ENCODE results near the gene ZNF776. TPM values are rescaled to one million over a fixed set of nuclear protein-coding genes. Genes with fewer than 3 reads are reported as not detected.

Gene ZNF776
- polyA plus RNA-seq, 1 donor from 2014 or later = 13.4 TPM

DNA sequence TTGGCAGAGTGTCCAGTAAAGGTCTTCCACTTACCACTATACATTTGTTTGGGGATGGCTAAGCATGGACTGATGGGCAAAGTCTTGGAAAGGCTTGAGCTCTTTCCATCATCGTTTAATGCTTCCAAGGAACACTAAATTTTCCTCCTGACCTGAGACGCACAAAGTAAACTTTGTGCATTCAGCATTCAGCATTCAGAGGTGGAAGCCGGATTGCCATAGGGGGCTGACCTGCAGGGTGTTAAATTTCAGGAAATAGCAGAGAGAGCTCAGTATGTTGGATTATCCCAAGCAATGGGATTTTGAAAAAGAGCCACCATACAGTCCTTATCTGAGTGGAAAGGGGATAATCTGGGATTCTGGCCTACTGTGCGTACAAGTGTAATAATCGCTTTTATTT, 54.1 kb downstream of the ZNF776 start:
- H3K9me3 Mint-ChIP-seq = peaks cover 0 to 2% (median 0%) of the 10 kb centered on the region in 3 donors

DNA sequence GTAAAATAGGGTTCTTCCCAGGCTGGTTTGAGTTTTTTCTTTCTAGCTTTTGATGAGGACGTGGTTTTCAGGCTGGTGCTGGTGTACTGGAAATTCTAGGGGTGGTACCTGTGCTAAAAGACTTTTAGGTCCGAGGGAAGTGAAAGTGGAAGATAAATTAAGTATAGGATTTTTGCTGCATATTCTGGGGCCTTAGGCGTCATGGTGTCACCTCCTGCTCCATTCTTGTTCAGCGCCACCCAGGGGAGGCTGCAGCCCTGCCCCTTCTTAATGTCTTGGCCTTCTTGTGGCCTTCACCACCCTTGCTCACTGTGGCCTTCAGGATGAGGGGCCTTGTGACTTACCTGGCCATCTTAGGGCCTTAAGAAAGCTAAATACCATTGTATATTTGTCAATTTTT, 55.7 kb downstream of the ZNF776 start:
- peak overlapping the region in 2 of 4 donors; percentile 24 to 31 for H3K4me3 Mint-ChIP-seq
- H3K4me1 Mint-ChIP-seq = peaks cover 15 to 31% (median 24%) of the 10 kb centered on the region in 3 donors
- H3K36me3 Mint-ChIP-seq = peaks cover 4% of the 10 kb centered on the region
- no peaks in the 10 kb centered on the region for H3K27me3 Mint-ChIP-seq
- H3K9me3 Mint-ChIP-seq = peaks cover 0 to 2% (median 0%) of the 10 kb centered on the region in 3 donors
- peak overlapping the region in 2 of 3 donors; percentile 29 to 32 for H3K27ac Mint-ChIP-seq

More for the DNA sequence above, 54.1 kb downstream of the ZNF776 start:
- peaks cover 15 to 31% (median 24%) of the 10 kb centered on the region in 3 donors for H3K4me1 Mint-ChIP-seq
- peaks cover 6% of the 10 kb centered on the region for H3K36me3 Mint-ChIP-seq
- no peak overlapping the region for H3K27ac Mint-ChIP-seq
- H3K4me3 Mint-ChIP-seq = no peak overlapping the region
- H3K27me3 Mint-ChIP-seq = no peaks in the 10 kb centered on the region

DNA sequence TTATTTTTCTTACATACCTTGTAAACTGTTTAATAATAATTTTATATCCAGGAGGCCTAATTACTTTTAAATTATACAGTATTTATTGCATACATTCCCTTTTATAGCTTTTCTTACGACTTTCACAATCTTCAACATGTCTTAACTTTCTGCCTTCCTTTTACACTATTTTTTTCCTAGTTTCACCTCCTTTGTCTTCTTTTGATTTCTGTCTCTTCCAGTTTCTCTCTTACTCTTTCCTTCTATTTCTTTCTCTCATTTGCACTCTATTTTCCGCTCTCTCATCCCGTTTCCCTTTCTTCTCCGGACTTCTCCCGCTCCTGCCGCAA, 56.6 kb downstream of the ZNF776 start:
- no peaks in the 10 kb centered on the region for H3K27me3 Mint-ChIP-seq
- H3K36me3 Mint-ChIP-seq = peaks cover 4% of the 10 kb centered on the region
- peak overlapping the region in 2 of 3 donors; percentile 59 to 84 for H3K27ac Mint-ChIP-seq
- peaks cover 15 to 36% (median 22%) of the 10 kb centered on the region in 3 donors for H3K4me1 Mint-ChIP-seq
- peak overlapping the region in 3 of 4 donors; percentile 77 to 95 (median 77) for H3K4me3 Mint-ChIP-seq
- H3K9me3 Mint-ChIP-seq = peaks cover 0 to 2% (median 0%) of the 10 kb centered on the region in 3 donors

DNA sequence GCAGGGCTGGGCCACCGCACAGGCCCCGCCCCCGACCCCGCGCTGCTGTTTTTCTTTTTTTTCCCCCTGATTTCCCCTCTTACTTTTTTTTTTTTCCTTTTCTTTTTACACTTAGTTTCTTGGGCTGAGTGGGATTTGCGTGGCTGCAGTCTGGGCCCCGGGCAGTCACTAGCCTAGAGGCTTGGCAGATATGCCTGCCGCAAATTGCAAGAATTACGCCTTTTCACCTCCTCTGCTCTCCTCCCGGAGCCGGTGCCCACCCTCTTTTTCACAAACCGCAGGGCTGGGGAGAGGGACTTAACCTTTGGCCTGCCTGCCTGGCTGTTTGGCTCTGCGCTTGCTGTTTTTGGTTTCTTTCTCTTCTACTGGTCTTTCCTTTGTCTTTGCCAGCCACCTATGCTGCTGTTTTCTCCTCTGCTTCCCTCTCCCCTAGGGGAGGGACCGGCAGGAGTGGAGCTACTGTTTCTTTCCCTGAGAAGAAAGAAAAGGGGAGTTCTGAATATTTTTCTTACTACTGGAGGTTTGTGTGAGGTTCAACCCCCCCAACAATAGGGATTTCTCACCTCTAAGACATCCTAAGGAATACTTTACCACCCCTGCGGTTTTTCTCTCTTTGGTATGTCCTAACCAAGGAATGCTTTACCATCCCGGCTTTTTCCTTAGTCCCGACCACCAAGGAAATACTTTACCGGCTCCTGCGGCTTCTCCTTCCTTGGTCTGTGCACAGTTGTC, 57.1 kb downstream of the ZNF776 start:
- Mint-ChIP-seq H3K4me3 (peak overlapping the region in 3 of 4 donors; percentile 77 to 95 (median 77)), H3K9me3 (peaks cover 0 to 2% (median 0%) of the 10 kb centered on the region in 3 donors), H3K27me3 (no peaks in the 10 kb centered on the region), H3K27ac (peak overlapping the region in 2 of 3 donors; percentile 59 to 84), H3K36me3 (peaks cover 6% of the 10 kb centered on the region), H3K4me1 (peaks cover 15 to 36% (median 22%) of the 10 kb centered on the region in 3 donors)

DNA sequence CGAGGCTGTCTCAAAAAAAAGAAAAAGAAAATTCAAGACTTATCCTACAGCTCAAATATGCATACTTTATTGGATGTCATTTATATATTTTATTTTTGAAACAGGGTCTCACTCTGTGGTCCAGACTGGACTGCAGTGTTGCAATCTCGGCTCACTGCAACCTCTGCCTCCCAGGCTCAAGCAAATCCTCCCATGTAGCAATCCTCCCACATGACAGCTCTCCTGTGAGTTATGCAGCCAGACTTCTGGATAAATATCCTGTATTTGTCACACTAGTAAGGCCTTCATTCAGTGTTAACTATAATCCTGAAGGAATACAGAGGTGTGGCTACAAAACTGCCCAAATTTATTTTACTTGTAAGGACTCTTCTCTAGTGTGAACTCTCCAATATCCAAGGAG, 60.9 kb downstream of the ZNF776 start:
- Mint-ChIP-seq H3K36me3 (peaks cover 4% of the 10 kb centered on the region), H3K9me3 (peaks cover 0 to 2% (median 0%) of the 10 kb centered on the region in 3 donors), H3K27ac (no peak overlapping the region), H3K4me1 (peaks cover 13 to 22% (median 21%) of the 10 kb centered on the region in 3 donors), H3K4me3 (peak overlapping the region in 1 of 4 donors; percentile 15), H3K27me3 (no peaks in the 10 kb centered on the region)

Other genes with a start within 250 kb of the ZNF776 start
- 9.0 TPM for gene ZNF773, start 246.9 kb upstream of the ZNF776 start, polyA plus RNA-seq
- 7.3 TPM for gene ZNF549, start 219.5 kb upstream of the ZNF776 start, polyA plus RNA-seq
- 8.8 TPM for gene ZNF550, start 187.0 kb upstream of the ZNF776 start, polyA plus RNA-seq
- 5.5 TPM for gene ZNF416, start 167.9 kb upstream of the ZNF776 start, polyA plus RNA-seq
- 9.9 TPM for gene ZIK1, start 162.7 kb upstream of the ZNF776 start, polyA plus RNA-seq
- 5.0 TPM for gene ZNF530, start 146.9 kb upstream of the ZNF776 start, polyA plus RNA-seq
- 13.5 TPM for gene ZNF134, start 132.6 kb upstream of the ZNF776 start, polyA plus RNA-seq
- 17.8 TPM for gene ZNF211, start 113.6 kb upstream of the ZNF776 start, polyA plus RNA-seq
- not detected for gene ZSCAN4, start 77.9 kb upstream of the ZNF776 start, polyA plus RNA-seq
- gene ZNF551, start 64.8 kb upstream of the ZNF776 start, polyA plus RNA-seq = 5.8 TPM
- gene ZNF154, start 37.6 kb upstream of the ZNF776 start, polyA plus RNA-seq = 5.0 TPM
- 20.7 TPM for gene ZNF671, start 19.2 kb upstream of the ZNF776 start, polyA plus RNA-seq
- 19.5 TPM for gene ZNF586, start 22.9 kb downstream of the ZNF776 start, polyA plus RNA-seq
- 6.8 TPM for gene ZNF552, start 68.1 kb downstream of the ZNF776 start, polyA plus RNA-seq
- gene ZNF587B, start 83.5 kb downstream of the ZNF776 start, polyA plus RNA-seq = 3.2 TPM
- gene ZNF587, start 103.0 kb downstream of the ZNF776 start, polyA plus RNA-seq = 10.5 TPM
- gene ZNF814, start 142.2 kb downstream of the ZNF776 start, polyA plus RNA-seq = 37.1 TPM
- 4.5 TPM for gene ZNF417, start 169.8 kb downstream of the ZNF776 start, polyA plus RNA-seq
- 6.0 TPM for gene ZNF418, start 188.6 kb downstream of the ZNF776 start, polyA plus RNA-seq
- gene ZNF256, start 200.9 kb downstream of the ZNF776 start, polyA plus RNA-seq = 7.8 TPM
- gene C19orf18, start 227.7 kb downstream of the ZNF776 start, polyA plus RNA-seq = not detected

Data from IgD-negative memory B cell (primary cell).